Heart right ventricle (tissue), 16 donors: ENCODE measurements around the gene CARMIL1. TPM values are rescaled to one million over a fixed set of nuclear protein-coding genes. Genes with fewer than 3 reads are reported as not detected.

Experiments
- ATAC-seq, 8 donors: fragments of 200-7000 bp; cut with Tn5 transposase; one replicate each; pipeline ENCODE4 v1.9.1; 2020; ENCODE audit warnings: mild to moderate bottlenecking in 8 of 8, moderate library complexity in 8 of 8, moderate number of reproducible peaks in 1 of 8
- DNase-seq, 2 donors: peaks; one replicate each; pipeline ENCODE4 v3.0.0-alpha.2; 2020
- H3K27ac ChIP-seq, 10 donors: fragments of 200-600 bp; sonication (generic) in 2 of 10; one replicate each; pipeline versions ENCODE4 v1.5.0 to v1.8.0; 2020 to 2022; ENCODE audit warnings: mild to moderate bottlenecking in 3 of 10
- H3K27me3 ChIP-seq, 7 donors: fragments of 200-600 bp; one replicate each; pipeline ENCODE4 v1.8.0; 2021 to 2022; ENCODE audit warnings: mild to moderate bottlenecking in 2 of 7
- H3K36me3 ChIP-seq, 9 donors: fragments of 200-600 bp; sonication (generic) in 1 of 9; one replicate each; pipeline versions ENCODE4 v1.5.0 to v1.8.0; 2020 to 2022; ENCODE audit warnings: mild to moderate bottlenecking in 2 of 9
- H3K4me1 ChIP-seq, 9 donors: fragments of 200-600 bp; sonication (generic) in 1 of 9; one replicate each; pipeline versions ENCODE4 v1.5.0 to v1.8.0; 2020 to 2022; ENCODE audit warnings: mild to moderate bottlenecking in 4 of 9
- H3K4me3 ChIP-seq, 10 donors: fragments of 200-600 bp; sonication (generic) in 2 of 10; one replicate each; pipeline versions ENCODE4 v1.5.0 to v1.8.0; 2020 to 2022; ENCODE audit warnings: mild to moderate bottlenecking in 7 of 10, moderate library complexity in 2 of 10
- H3K9me3 ChIP-seq, 11 donors: fragments of 200-600 bp in 10 of 11; sonication (generic) in 2 of 11; one replicate each; pipeline versions ENCODE4 v1.5.0 to v1.8.0; 2013 to 2022; ENCODE audit warnings: mild to moderate bottlenecking in 2 of 11, control low read depth in 1 of 11, moderate library complexity in 1 of 11
- CTCF ChIP-seq, 9 donors: fragments of 200-600 bp; sonication (generic) in 2 of 9; IDR thresholded peaks; one replicate each; pipeline versions ENCODE4 v1.5.0 to v1.8.0; 2021 to 2022; ENCODE audit warnings: antibody characterized with exemption in 9 of 9, mild to moderate bottlenecking in 5 of 9, moderate library complexity in 1 of 9
- WGBS, 2 donors: extraction: QIAGEN DNeasy Blood & Tissue Kit; methylation state at CpG; one replicate each; pipeline ENCODE4 v1.1.7; 2013; ENCODE audit warnings: inconsistent platforms in 1 of 2; 5-methylcytosine and 5-hydroxymethylcytosine counted together
- intact Hi-C, 10 donors: fragments of 100-400 bp; cut with DNase I; formaldehyde crosslinking; loops; one replicate each; pipeline versions ENCODE4 v1.11.1 to v1.14.2; 2022
- polyA plus RNA-seq, 2 donors: library from polyadenylated mRNA; stranded (reverse); fragments of 200-250 nt; gene quantifications; one replicate each; pipeline ENCODE4 v1.2.3, GENCODE V29; 2013
- total RNA-seq, 10 donors: library from RNA; stranded (reverse); fragmentation: NEBNext Ultra II Directional in 3 of 10; extraction: Animal tissue kit (Norgen Biotek cat#: 25700) in 3 of 10; gene quantifications; one replicate each; pipeline versions ENCODE4 v1.2.1 to v1.2.4, GENCODE V29; 2021 to 2023
- donor health status: Arrhythmogenic right ventricular cardiomyopathy.
- donor health status: ischemic (EF 13 %, LVEDD 7.1; RV severe dilation, severe dysfunction).
- donor health status: healthy with polysubstance abuse.
- donor health status: DM: no; HTN: yes; CAD: no.
- donor health status: DM: no; HTN: no; CAD: no.
- donor health status: ischemic (EF 25% LVEDD 6.9; RV normal size, moderate dysfunction).
- donor health status: ischemic (EF 25% LVEDD 5.7; RV mildly dilated, moderate dysfunction).
- donor health status: healthy.
- donor health status: DM: yes; HTN: yes; CAD: no.
- donor health status: Ischemic cardiomyopathy.
- donor health status: ischemic (EF 35%, LVEDD 5.7; RV mildly dilated, moderate dysfunction).
- donor health status: nonischemic (EF 11% LVEDD 7.7; RV severe dilation, severe dysfunction).
- donor health status: DM: yes; HTN: yes; CAD: no.
- donor health status: PGD.
- donor health status: ischemic (EF 29% LVEDD 5.4; RV normal size, mild dysfunction).
- donor health status: nonischemic (EF 23%, LVEDD 6.1; RV moderate dilation, normal function).

The CARMIL1 gene
- total and polyA plus RNA-seq, 12 donors, result 1.2 to 10.3 (median 4.1) TPM

GRCh38 chr6:25635886-25636317, 356.7 kb downstream of the CARMIL1 start:
- intact Hi-C loops, result no loop called here
- Histone ChIP-seq H3K4me3 (no peak overlapping the region), H3K36me3 (no peaks in the 10 kb centered on the region), H3K4me1 (no peaks in the 10 kb centered on the region), H3K27ac (no peak overlapping the region), H3K9me3 (no peaks in the 10 kb centered on the region), H3K27me3 (peaks cover 0 to 36% (median 16%) of the 10 kb centered on the region in 7 donors)
- DNase-seq (no peak), ATAC-seq (no peak)
- 87 to 89% methylated on average over 2 of the region's 2 CpGs for WGBS, 2 donors
- TF ChIP-seq CTCF (IDR thresholded peaks at IDR 0.05), result no peak

GRCh38 chr6:25637211-25637610, 358.0 kb downstream of the CARMIL1 start:
- Histone ChIP-seq H3K4me3 (no peak overlapping the region), H3K27ac (no peak overlapping the region), H3K27me3 (peaks cover 0 to 36% (median 19%) of the 10 kb centered on the region in 7 donors), H3K36me3 (no peaks in the 10 kb centered on the region), H3K4me1 (no peaks in the 10 kb centered on the region), H3K9me3 (peaks cover 0 to 3% (median 0%) of the 10 kb centered on the region in 11 donors)
- ATAC-seq (no peak), DNase-seq (no peak)
- intact Hi-C loops, result no loop called here
- TF ChIP-seq CTCF (IDR thresholded peaks at IDR 0.05), result no peak
- 67 to 88% methylated on average over 1 of the region's 1 CpG for WGBS, 2 donors

- Histone ChIP-seq H3K27me3 (peaks cover 0 to 36% (median 17%) of the 10 kb centered on the region in 7 donors), H3K4me3 (no peak overlapping the region), H3K9me3 (peaks cover 0 to 3% (median 0%) of the 10 kb centered on the region in 11 donors), H3K36me3 (no peaks in the 10 kb centered on the region), H3K27ac (no peak overlapping the region), H3K4me1 (no peaks in the 10 kb centered on the region)
- no peak for ATAC-seq
- DNase-seq, result no peak
- intact Hi-C loops, result no loop called here
- no peak for TF ChIP-seq CTCF (IDR thresholded peaks at IDR 0.05)
- WGBS, 2 donors, result 56 to 73% methylated on average over 4 of the region's 4 CpGs
These were observed 358.8 kb downstream of the CARMIL1 start for GRCh38 chr6:25637960-25638434.

GRCh38 chr6:25639653-25640052, 360.5 kb downstream of the CARMIL1 start:
- Histone ChIP-seq H3K9me3 (peaks cover 0 to 3% (median 0%) of the 10 kb centered on the region in 11 donors), H3K36me3 (no peaks in the 10 kb centered on the region), H3K27ac (no peak overlapping the region), H3K4me1 (no peaks in the 10 kb centered on the region), H3K27me3 (peaks cover 0 to 44% (median 19%) of the 10 kb centered on the region in 7 donors), H3K4me3 (no peak overlapping the region)
- intact Hi-C loops, result no loop called here
- 75 to 77% methylated on average over 4 of the region's 4 CpGs for WGBS, 2 donors
- ATAC-seq (no peak), DNase-seq (no peak)
- TF ChIP-seq CTCF (IDR thresholded peaks at IDR 0.05), result no peak
